ENCODE measurements around the gene TTBK2.
A peak's percentile ranks its signal among the peaks of the same experiment; 100 is the strongest.
"Not testable (repeated sequence)": the region's sequence is repeated elsewhere in the genome, so short reads cannot be mapped to it uniquely, and the experiment has no call there.

The TTBK2 gene

DNA sequence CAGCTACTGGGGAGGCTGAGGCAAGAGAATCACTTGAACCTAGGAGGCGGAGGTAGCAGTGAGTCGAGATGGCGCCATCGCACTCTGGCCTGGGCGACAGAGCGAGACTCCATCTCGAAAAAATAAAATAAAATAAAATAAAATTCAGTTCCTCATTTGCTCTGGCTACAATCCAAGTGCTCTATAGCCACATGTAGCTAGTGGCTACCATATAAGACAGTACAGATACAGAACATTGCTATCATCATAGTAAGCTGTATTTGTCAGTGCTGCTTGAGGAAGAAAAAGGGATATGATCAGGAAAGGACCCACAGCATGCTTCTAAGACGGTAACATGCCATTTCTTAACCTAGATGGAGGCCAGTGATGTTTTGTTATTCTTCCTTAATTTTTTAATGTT, 95.0 kb downstream of the TTBK2 start:
- no peak for DNase-seq (ENCODE audit: low spot score)

DNA sequence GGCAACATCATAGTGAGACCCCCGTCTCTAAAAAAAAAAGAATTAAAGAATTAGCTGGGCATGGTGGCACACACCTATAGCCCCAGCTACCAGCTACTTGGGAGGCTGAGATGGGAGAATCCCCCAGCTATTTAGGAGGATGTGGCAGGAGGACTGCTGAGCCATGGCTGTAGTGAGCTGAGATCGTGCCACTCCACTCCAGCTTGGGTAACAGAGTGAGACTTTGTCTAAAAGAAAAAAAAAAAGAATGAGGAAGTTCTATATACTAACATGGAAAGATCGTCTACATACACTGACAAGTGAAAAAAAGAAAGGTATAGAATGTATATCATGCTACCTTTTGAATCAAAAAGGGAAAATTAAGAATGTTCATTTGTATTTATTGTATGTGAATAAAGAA, 99.8 kb downstream of the TTBK2 start:
- no peak for DNase-seq (ENCODE audit: low spot score)

GRCh38 chr15:42819786-42820185, 100.8 kb downstream of the TTBK2 start:
- no peak for DNase-seq (ENCODE audit: low spot score)

DNA sequence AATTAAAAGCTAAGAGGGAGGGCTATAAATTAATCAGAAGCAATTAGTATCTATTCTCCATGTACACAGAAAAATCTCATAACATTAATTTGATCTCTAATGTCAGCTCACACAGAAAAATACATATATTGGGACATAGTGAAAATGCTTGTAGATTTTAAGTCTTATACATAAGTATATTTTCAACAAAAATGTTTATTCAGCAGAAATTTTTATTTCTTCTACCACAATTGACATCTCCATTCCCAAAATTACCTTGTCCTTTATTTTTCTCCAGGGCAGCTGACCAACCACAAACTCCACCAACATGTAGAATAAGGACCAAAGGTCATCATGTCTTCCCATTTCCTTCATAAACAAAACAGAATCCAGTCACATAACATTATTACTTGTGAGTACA, 109.1 kb downstream of the TTBK2 start:
- no peak for DNase-seq (ENCODE audit: low spot score)

DNA sequence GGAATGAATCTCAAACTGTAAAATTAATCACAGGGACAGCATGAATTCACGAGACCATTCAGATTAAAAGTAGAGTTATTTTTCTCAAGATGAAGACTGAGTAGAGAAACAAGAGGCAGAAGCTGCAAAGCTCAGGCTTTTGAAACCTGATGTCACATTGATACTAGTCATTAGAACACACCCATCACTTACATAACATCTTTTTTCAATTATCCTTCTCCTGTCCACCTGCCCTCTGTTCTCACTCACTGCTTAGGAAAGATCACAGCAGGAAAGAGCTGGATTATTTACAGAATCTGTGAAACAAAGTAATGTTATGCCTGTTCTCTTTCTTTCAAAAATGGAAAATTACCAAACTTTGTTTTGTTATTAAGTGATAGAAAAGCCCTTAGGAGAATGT, 111.7 kb downstream of the TTBK2 start:
- DNase-seq (ENCODE audit: low spot score), result no peak

GRCh38 chr15:42805266-42805665, 115.3 kb downstream of the TTBK2 start:
- DNase-seq (ENCODE audit: low spot score), result no peak

- no peak for DNase-seq (ENCODE audit: low spot score)
Measured at GRCh38 chr15:42804739-42805138, 115.8 kb downstream of the TTBK2 start.

- no peak for DNase-seq (ENCODE audit: low spot score)
Measured at GRCh38 chr15:42803436-42803835, 117.1 kb downstream of the TTBK2 start.

DNA sequence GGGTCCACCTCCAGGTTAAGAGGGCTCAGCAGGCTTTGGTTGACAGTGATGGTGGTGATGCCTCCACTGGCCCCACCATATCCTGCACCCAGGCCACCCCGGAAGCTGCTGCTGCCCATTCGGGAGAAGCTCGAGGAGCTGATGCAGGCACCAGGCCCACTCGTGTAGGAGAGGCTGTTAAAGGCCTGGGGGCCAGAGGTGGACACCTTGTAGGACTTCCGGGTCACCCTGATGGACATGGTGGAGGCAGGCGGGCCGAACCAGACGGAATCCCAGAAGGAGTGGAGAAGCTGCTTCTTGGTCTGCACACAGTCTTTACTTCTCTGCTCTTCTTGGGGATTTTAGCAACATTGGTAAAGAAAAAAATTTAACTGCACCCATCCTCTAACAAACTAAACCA, 118.4 kb downstream of the TTBK2 start:
- no peak for DNase-seq (ENCODE audit: low spot score)

DNA sequence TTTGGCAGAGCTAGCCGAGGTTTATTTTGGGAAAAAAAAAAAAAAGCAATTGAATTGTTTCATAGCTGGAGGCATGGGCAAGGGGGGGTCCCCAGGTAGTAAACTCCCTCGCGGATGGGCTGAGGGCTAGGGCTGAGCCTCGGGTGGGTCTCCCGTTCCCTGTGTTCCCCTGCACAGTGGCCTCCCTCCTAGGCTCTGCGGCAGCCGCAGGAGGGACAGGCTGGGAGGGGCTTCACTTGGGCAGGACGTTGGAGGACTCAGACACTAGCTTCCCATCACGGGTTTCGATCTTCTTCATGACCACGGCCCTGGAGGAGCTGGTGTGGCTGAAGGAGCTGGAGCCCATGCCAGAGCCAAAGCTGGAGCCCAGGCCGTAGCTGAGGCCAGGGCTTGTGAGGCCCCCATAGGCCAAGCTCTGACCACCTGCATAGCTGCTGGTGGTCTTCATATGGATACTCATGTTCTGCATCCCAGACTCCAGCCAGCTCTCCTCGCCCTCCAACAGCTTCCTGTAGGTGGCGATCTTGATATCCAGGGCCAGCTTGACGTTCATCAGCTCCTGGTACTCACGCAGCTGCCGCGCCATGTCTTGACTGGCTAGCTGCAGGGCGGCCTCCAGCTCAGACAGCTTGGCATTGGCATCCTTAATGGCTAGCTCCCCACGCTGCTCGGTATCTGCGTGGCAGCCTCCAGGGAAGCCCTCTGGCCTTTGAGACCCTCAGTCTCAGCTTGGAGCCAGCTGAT, 119.7 kb downstream of the TTBK2 start:
- no peak for DNase-seq (ENCODE audit: low spot score)

DNA sequence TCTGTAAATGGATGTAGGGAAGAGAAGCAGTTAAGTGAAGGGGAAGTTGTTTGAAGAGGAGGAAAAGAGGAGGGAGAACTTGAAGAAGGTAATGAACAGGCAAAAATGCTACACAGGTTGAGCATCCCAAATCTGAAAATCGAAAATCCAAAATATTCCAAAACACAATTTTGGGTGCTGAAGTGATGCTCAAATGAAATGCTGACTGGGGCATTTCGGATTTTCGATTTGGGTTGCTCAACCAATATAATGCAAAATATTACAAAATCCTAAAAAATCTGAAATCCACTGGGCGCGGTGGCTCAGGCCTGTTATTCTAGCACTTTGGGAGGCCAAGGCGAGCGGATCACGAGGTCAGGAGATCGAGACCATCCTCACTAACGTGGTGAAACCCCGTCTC, 121.8 kb downstream of the TTBK2 start:
- no peak for DNase-seq (ENCODE audit: low spot score)

GRCh38 chr15:42796955-42797782, 123.4 kb downstream of the TTBK2 start:
- DNase-seq (ENCODE audit: low spot score), result peak; percentile 6

GRCh38 chr15:42788725-42789124, 131.9 kb downstream of the TTBK2 start:
- DNase-seq (ENCODE audit: low spot score), result no peak

DNA sequence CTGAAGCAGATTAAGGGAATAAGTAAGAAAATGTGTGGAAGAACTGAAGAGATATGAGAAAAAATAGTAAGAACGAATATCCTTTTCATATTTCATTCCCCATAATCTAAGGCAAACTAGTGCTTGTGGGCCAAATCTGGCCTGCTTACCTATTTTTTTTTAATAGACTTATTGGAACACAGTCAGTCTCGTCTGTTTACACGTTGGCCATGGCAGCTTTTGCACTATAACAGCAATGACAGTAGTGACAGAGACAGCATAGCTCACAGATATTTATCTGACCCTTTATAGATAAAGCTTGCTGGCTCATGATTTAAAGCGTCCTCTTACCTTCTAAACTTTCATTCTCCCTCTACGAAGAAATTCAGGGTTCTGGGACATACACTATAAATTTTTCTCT, 133.6 kb downstream of the TTBK2 start:
- no peak for DNase-seq (ENCODE audit: low spot score)

DNA sequence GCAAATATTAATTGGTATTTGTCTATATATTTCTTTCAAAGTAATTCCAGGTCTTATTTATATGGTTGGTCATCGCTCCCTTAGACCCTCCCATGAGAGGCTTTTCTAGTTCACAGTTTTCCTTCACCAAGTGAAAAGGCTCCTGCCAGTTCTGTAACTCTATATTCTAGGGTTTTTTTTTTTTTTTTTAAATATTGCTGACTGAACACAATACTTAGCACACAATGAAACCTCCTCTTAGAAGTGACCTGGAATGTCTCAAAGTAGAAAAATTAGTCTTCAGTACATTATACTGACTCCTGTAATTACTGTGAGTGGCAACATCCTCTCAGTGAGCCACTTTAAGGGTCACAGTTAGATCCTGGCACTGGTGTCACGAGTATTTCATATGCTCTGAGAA, 135.0 kb downstream of the TTBK2 start:
- DNase-seq (ENCODE audit: low spot score), result no peak

- DNase-seq (ENCODE audit: low spot score), result no peak
Measured at GRCh38 chr15:42784705-42785104, 135.9 kb downstream of the TTBK2 start.

GRCh38 chr15:42782716-42783115, 137.9 kb downstream of the TTBK2 start:
- DNase-seq (ENCODE audit: low spot score), result no peak

GRCh38 chr15:42775416-42775815, 145.2 kb downstream of the TTBK2 start:
- DNase-seq (ENCODE audit: low spot score), result no peak

DNA sequence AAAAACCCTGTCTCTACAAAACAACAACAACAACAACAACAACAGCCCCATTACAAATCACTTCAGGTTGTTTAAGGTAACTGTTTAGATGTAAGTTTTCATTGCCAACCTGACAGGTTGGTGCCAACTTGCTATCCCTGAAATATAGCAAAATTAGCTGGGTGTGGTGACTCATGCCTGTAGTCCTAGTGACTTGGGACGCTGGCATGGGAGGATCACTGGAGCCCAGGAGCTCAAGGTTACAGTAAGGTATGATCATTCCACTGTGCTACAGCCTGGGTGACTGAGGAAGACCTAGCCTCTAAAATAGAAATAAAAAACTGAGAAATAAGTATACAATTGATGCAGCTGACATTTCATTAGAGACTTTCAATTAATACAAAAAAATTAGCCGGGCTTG, 147.7 kb downstream of the TTBK2 start:
- DNase-seq (ENCODE audit: low spot score), result no peak

- DNase-seq (ENCODE audit: low spot score), result no peak
Measured at GRCh38 chr15:42772144-42772543, 148.4 kb downstream of the TTBK2 start.

DNA sequence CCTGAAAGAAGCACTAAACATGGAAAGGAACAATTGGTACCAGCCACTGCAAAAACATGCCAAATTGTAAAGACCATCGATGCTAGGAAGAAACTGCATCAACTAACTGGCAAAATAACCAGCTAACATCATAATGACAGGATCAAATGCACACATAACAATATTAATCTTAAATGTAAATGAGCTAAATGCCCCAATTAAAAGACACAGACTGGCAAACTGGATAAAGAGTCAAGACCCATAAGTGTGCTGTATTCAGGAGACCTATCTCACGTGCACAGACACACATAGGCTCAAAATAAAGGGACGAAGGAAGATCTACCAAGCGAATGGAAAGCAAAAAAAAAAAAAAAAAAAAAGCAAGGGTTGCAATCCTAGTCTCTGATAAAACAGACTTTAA, 154.5 kb downstream of the TTBK2 start:
- DNase-seq (ENCODE audit: low spot score), result not testable (repeated sequence)

- DNase-seq (ENCODE audit: low spot score), result not testable (repeated sequence)
Measured at GRCh38 chr15:42764154-42764731, 156.3 kb downstream of the TTBK2 start.

- DNase-seq (ENCODE audit: low spot score), result not testable (repeated sequence)
Measured at GRCh38 chr15:42761813-42762212, 158.8 kb downstream of the TTBK2 start.

All from GM03348 (cell line).